H1 (cell line): ENCODE measurements around the gene ASH1L.

Experiments used
- CTCF ChIP-seq, 3 experiments: IDR thresholded peaks; 1 replicate in 2 of 3; 2 replicates in 1 of 3; pipeline versions ENCODE4 v1.5.1 to v1.6.1; 2011; ENCODE audit warnings: low read length in 3 of 3, mild to moderate bottlenecking in 3 of 3, inconsistent platforms in 2 of 3, low read depth in 1 of 3, moderate library complexity in 1 of 3; ENCODE audit not compliant: insufficient read depth in 1 of 3; ENCODE audit errors: control extremely low read depth in 1 of 3
- EZH2 ChIP-seq: fragments of 200-600 bp; sonication (generic); IDR thresholded peaks from 2 replicates; pipeline ENCODE4 v1.7.1; 2012; ENCODE audit warnings: low read depth, mild to moderate bottlenecking, moderate library complexity, low read length, inconsistent platforms; ENCODE audit not compliant: severe bottlenecking
- POLR2A ChIP-seq, 2 experiments: IDR thresholded peaks; 1 replicate in 1 of 2; 2 replicates in 1 of 2; pipeline ENCODE4 v1.6.1; 2011; ENCODE audit warnings: low read depth in 2 of 2, low read length in 2 of 2, mild to moderate bottlenecking in 2 of 2; ENCODE audit errors: control extremely low read depth in 1 of 2
- POU5F1 ChIP-seq: IDR thresholded peaks from 2 replicates; pipeline ENCODE4 v1.6.1; 2011; ENCODE audit warnings: low read depth, mild to moderate bottlenecking, low read length, moderate library complexity
- RBBP5 ChIP-seq: IDR thresholded peaks from 2 replicates; pipeline ENCODE4 v1.7.1; 2012; ENCODE audit warnings: low read depth, mild to moderate bottlenecking, inconsistent platforms, low read length, moderate library complexity, borderline replicate concordance
- SP1 ChIP-seq: IDR thresholded peaks from 2 replicates; pipeline ENCODE4 v1.6.1; 2011; ENCODE audit warnings: low read depth, low read length

DNA sequence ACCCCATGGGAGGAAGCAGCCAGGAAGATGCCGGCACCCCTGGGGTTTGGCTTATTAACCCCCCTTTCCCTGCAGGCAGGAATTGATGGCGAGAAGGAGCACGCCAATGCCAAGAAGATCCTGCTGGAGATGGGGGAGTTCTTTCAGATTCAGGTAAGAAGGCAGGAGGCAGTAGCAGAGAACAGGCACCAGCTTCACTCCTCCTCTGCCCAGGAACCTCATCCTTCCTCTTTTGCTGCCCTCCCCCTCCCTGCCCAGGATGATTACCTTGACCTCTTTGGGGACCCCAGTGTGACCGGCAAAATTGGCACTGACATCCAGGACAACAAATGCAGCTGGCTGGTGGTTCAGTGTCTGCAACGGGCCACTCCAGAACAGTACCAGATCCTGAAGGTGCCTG lies 243.1 kb downstream of the ASH1L start:
- TF ChIP-seq CTCF (IDR thresholded peaks at IDR 0.05; ENCODE audit: control extremely low read depth in 1 of 3, insufficient read depth in 1 of 3, low read depth in 1 of 3, low read length in 3 of 3): no peak
- TF ChIP-seq RBBP5: no peak
- TF ChIP-seq EZH2: no peak
- TF ChIP-seq POLR2A (IDR thresholded peaks at IDR 0.05; ENCODE audit: control extremely low read depth in 1 of 2, low read depth in 2 of 2, low read length in 2 of 2): no peak; a peak in 1 of 3 replicates
- TF ChIP-seq SP1: no peak
- no peak for TF ChIP-seq POU5F1
